Measurements from ENCODE around the gene RCAN2. TPM values are rescaled to one million over a fixed set of nuclear protein-coding genes. Genes with fewer than 3 reads are reported as not detected.

Gene RCAN2
- total and polyA plus RNA-seq, 12 donors: 2.3 to 14.4 (median 6.5) TPM

DNA sequence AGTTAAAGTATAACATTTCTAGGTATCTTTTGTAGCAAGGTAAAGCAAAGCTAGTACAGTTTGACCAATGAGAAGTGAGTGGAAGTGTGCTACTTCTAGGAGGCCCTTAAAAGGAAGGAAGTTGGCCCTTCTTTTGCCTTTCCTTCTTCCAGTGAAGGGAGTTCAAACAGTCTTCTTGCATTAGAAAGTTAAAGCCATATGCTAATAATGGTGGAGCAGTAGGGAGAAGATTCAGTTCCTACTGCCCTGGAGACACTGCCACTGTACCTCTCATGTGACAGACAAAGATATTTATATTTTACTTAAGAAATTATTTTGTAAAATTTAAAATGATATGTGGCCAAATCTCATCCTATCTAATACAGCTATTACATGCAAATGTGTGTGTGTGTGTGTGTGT, 26.0 kb upstream of the RCAN2 start:
- no peak for TF ChIP-seq POLR2A (IDR thresholded peaks at IDR 0.05)
- TF ChIP-seq, protein P1, sequence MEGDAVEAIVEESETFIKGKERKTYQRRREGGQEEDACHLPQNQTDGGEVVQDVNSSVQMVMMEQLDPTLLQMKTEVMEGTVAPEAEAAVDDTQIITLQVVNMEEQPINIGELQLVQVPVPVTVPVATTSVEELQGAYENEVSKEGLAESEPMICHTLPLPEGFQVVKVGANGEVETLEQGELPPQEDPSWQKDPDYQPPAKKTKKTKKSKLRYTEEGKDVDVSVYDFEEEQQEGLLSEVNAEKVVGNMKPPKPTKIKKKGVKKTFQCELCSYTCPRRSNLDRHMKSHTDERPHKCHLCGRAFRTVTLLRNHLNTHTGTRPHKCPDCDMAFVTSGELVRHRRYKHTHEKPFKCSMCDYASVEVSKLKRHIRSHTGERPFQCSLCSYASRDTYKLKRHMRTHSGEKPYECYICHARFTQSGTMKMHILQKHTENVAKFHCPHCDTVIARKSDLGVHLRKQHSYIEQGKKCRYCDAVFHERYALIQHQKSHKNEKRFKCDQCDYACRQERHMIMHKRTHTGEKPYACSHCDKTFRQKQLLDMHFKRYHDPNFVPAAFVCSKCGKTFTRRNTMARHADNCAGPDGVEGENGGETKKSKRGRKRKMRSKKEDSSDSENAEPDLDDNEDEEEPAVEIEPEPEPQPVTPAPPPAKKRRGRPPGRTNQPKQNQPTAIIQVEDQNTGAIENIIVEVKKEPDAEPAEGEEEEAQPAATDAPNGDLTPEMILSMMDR (IDR thresholded peaks at IDR 0.05): no peak
- no peak overlapping the region for H3K27ac ChIP-seq
- H3K9me3 ChIP-seq (replicated peaks in 1 of 3): no peaks in the 10 kb centered on the region
- no peaks in the 10 kb centered on the region for H3K36me3 ChIP-seq (replicated peaks in 1 of 2)
- no peak for DNase-seq
- H3K4me1 ChIP-seq (replicated peaks in 1 of 2): no peaks in the 10 kb centered on the region
- intact Hi-C loops (cut with DNase I): no loop called here
- no peak overlapping the region for H3K4me3 ChIP-seq
- no peaks in the 10 kb centered on the region for H3K27me3 ChIP-seq

DNA sequence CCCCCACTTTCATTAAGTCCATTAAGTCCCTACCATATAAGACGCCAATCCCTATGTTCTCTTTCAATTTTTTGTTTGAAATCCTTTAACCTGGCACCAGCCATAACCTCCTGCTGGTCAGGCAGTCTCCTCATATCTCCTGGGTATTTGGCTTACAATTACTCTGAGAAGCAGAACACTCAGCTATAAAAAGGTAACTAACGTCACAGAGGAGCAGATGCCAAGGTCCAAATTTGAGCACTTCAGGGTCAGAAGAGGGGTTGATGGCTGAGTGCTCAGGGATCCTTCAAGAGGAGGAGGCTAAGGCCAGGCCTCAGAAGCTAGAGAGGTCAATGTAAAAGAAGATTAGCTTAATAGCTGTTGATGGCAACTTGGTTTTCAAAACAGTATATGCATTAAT, 22.3 kb upstream of the RCAN2 start:
- Histone ChIP-seq H3K27ac (no peak overlapping the region), H3K4me1 (replicated peaks in 1 of 2) (no peaks in the 10 kb centered on the region), H3K9me3 (replicated peaks in 1 of 3) (no peaks in the 10 kb centered on the region), H3K4me3 (no peak overlapping the region), H3K27me3 (no peaks in the 10 kb centered on the region), H3K36me3 (replicated peaks in 1 of 2) (no peaks in the 10 kb centered on the region)
- WGBS, 4 donors: 65 to 74% (median 68%) methylated on average over 2 of the region's 2 CpGs
- intact Hi-C loops (cut with DNase I): no loop called here
- TF ChIP-seq, protein P1 (IDR thresholded peaks at IDR 0.05): no peak
- TF ChIP-seq POLR2A (IDR thresholded peaks at IDR 0.05): no peak
- no peak for DNase-seq

DNA sequence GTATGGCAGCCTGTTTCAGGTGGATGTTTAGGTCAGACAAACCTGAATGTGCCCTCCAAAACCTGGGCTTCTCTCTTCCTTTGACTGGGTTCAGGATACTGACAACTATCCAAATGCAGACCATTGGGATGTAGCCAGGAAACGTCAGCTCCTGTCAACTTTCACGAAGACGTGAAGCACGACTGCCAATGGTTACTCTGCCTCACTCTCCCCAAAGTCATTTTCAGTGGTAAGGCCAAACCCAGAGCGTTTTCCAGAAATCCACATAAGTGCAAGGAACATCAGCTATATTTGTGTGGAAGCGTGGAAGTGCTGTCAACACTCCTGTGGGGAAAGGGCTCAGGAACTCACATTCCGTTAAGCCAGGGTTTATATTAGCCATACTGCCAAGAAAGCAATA, 20.1 kb upstream of the RCAN2 start:
- Histone ChIP-seq H3K36me3 (replicated peaks in 1 of 2) (no peaks in the 10 kb centered on the region), H3K27me3 (no peaks in the 10 kb centered on the region), H3K27ac (no peak overlapping the region), H3K4me1 (replicated peaks in 1 of 2) (no peaks in the 10 kb centered on the region), H3K9me3 (replicated peaks in 1 of 3) (no peaks in the 10 kb centered on the region), H3K4me3 (no peak overlapping the region)
- DNase-seq: no peak
- intact Hi-C loops (cut with DNase I): no loop called here
- 84 to 100% (median 88%) methylated on average over 7 of the region's 7 CpGs for WGBS, 4 donors
- TF ChIP-seq, protein P1 (IDR thresholded peaks at IDR 0.05): no peak
- TF ChIP-seq POLR2A (IDR thresholded peaks at IDR 0.05): no peak

DNA sequence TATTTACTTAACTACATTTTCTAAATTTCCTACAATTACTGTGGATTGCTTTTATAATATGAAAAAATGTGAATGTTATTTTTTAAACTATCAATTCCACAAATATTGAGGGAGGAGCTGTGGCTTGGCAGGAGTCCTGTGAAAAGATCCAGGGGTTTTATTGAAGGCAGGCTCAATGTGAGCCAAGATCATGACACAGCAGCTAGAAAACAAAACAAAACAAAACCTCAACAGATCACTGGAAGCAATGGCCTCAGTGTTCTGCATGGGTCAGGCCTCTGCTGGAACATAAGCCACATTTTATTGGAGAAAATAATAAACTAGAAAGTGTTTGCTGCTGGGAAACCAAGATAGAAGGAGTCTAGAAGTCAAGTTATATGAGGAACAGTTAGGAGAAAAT, 19.4 kb upstream of the RCAN2 start:
- TF ChIP-seq, protein P1 (IDR thresholded peaks at IDR 0.05): no peak
- TF ChIP-seq POLR2A (IDR thresholded peaks at IDR 0.05): no peak
- intact Hi-C loops (cut with DNase I): no loop called here
- Histone ChIP-seq H3K4me1 (replicated peaks in 1 of 2) (no peaks in the 10 kb centered on the region), H3K9me3 (replicated peaks in 1 of 3) (no peaks in the 10 kb centered on the region), H3K36me3 (replicated peaks in 1 of 2) (no peaks in the 10 kb centered on the region), H3K27me3 (no peaks in the 10 kb centered on the region), H3K27ac (no peak overlapping the region), H3K4me3 (no peak overlapping the region)
- peak in 6 of 7 donors; percentile 10 to 59 (median 22) for DNase-seq

All from adrenal gland (tissue), 12 donors.